ENCODE results near the gene NR3C2.
"Not testable (repeated sequence)": the region's sequence is repeated elsewhere in the genome, so short reads cannot be mapped to it uniquely, and the experiment has no call there.

NR3C2 gene

GRCh38 chr4:148207068-148207467 lies 235.1 kb downstream of the NR3C2 start:
- no peak for DNase-seq

GRCh38 chr4:148205476-148205875 lies 236.7 kb downstream of the NR3C2 start:
- no peak for DNase-seq

- DNase-seq, result no peak
These were observed 237.3 kb downstream of the NR3C2 start for GRCh38 chr4:148204892-148205291.

- no peak for DNase-seq
These were observed 238.0 kb downstream of the NR3C2 start for GRCh38 chr4:148204171-148204570.

GRCh38 chr4:148203056-148203898 lies 238.9 kb downstream of the NR3C2 start:
- no peak for DNase-seq

- DNase-seq, result no peak
These were observed 241.3 kb downstream of the NR3C2 start for GRCh38 chr4:148200960-148201359.

- no peak for DNase-seq
These were observed 246.1 kb downstream of the NR3C2 start for GRCh38 chr4:148196164-148196563.

GRCh38 chr4:148192526-148192925 lies 249.7 kb downstream of the NR3C2 start:
- DNase-seq, result no peak

- not testable (repeated sequence) for DNase-seq
These were observed 254.6 kb downstream of the NR3C2 start for GRCh38 chr4:148187454-148188222.

GRCh38 chr4:148184922-148185321 lies 257.3 kb downstream of the NR3C2 start:
- DNase-seq, result no peak

GRCh38 chr4:148182230-148182911 lies 259.8 kb downstream of the NR3C2 start:
- no peak for DNase-seq

GRCh38 chr4:148173397-148174017 lies 268.7 kb downstream of the NR3C2 start:
- DNase-seq, result no peak

GRCh38 chr4:148171596-148171995 lies 270.6 kb downstream of the NR3C2 start:
- DNase-seq, result no peak

- DNase-seq, result no peak
These were observed 271.5 kb downstream of the NR3C2 start for GRCh38 chr4:148170408-148171365.

- DNase-seq, result no peak
These were observed 276.1 kb downstream of the NR3C2 start for GRCh38 chr4:148166132-148166591.

- DNase-seq, result no peak
These were observed 277.7 kb downstream of the NR3C2 start for GRCh38 chr4:148164557-148164956.

- no peak for DNase-seq
These were observed 279.2 kb downstream of the NR3C2 start for GRCh38 chr4:148162991-148163390.

GRCh38 chr4:148162519-148162918 lies 279.7 kb downstream of the NR3C2 start:
- DNase-seq, result no peak

- DNase-seq, result no peak
These were observed 280.6 kb downstream of the NR3C2 start for GRCh38 chr4:148161601-148162000.

- DNase-seq, result no peak
These were observed 282.4 kb downstream of the NR3C2 start for GRCh38 chr4:148159793-148160192.

- no peak for DNase-seq
These were observed 287.4 kb downstream of the NR3C2 start for GRCh38 chr4:148154769-148155168.

All from RPMI8226 (cell line).